Neural crest cell (in vitro differentiated cells): ENCODE measurements around the gene MCM8. TPM values are rescaled to one million over a fixed set of nuclear protein-coding genes. Genes with fewer than 3 reads are reported as not detected.

Source experiments
- DNase-seq: peaks from one replicate; pipeline ENCODE4 v3.0.0; 2021; ENCODE audit warnings: low read depth, mixed read lengths, low spot score
- H3K27ac Mint-ChIP-seq: one replicate; pipeline ENCODE4 v1.8.0; 2021; ENCODE audit warnings: mild to moderate bottlenecking, mixed read lengths; ENCODE audit not compliant: unreplicated experiment
- H3K27me3 Mint-ChIP-seq: 2 replicates; pipeline ENCODE4 v1.8.0; 2021; ENCODE audit warnings: low read depth, mild to moderate bottlenecking, mixed read lengths
- H3K36me3 Mint-ChIP-seq: 2 replicates; pipeline ENCODE4 v1.8.0; 2021; ENCODE audit warnings: low read depth, mild to moderate bottlenecking, mixed read lengths
- H3K4me1 Mint-ChIP-seq: 2 replicates; pipeline ENCODE4 v1.8.0; 2021; ENCODE audit warnings: mixed read lengths
- H3K4me3 Mint-ChIP-seq: one replicate; pipeline ENCODE4 v1.8.0; 2021; ENCODE audit warnings: mild to moderate bottlenecking, mixed read lengths
- H3K9me3 Mint-ChIP-seq: 2 replicates; pipeline ENCODE4 v1.8.0; 2021; ENCODE audit warnings: mixed read lengths
- total RNA-seq: library from RNA; stranded (reverse); gene quantifications from 2 replicates; pipeline ENCODE4 v1.2.1, GENCODE V29; 2021
- TF ChIP-seq, protein P1 (sequence below): fragments of 200-600 bp; sonication (generic); conservative IDR thresholded peaks from 2 replicates; pipeline ENCODE4 v1.5.0; 2021; ENCODE audit warnings: antibody characterized with exemption, mild to moderate bottlenecking

MCM8 gene
- total RNA-seq, 1 donor from 2014 or later, result 36.2 TPM

DNA sequence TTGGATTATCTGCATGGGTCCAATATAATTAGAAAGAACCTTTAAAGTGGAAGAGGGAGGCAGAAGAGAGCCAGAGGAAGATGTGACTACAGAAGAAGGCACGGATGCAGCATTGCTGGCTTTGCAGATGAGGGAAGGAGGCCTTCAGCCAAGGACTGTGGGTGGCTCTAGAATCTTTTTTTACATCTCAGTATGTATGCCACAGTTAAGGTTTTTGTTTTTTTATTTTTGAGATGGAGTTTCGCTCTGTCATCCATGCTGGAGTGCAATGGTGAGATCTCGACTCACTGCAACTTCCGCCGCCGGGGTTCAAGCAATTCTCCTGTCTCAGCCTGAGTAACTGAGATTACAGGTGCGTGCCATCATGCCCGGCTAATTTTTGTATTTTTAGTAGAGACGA, 49.3 kb downstream of the MCM8 start:
- Mint-ChIP-seq H3K4me1 (peaks cover 7% of the 10 kb centered on the region), H3K9me3 (no peaks in the 10 kb centered on the region), H3K36me3 (peaks cover 3% of the 10 kb centered on the region), H3K4me3 (no peak overlapping the region), H3K27ac (no peak overlapping the region), H3K27me3 (no peaks in the 10 kb centered on the region)
- TF ChIP-seq, protein P1, sequence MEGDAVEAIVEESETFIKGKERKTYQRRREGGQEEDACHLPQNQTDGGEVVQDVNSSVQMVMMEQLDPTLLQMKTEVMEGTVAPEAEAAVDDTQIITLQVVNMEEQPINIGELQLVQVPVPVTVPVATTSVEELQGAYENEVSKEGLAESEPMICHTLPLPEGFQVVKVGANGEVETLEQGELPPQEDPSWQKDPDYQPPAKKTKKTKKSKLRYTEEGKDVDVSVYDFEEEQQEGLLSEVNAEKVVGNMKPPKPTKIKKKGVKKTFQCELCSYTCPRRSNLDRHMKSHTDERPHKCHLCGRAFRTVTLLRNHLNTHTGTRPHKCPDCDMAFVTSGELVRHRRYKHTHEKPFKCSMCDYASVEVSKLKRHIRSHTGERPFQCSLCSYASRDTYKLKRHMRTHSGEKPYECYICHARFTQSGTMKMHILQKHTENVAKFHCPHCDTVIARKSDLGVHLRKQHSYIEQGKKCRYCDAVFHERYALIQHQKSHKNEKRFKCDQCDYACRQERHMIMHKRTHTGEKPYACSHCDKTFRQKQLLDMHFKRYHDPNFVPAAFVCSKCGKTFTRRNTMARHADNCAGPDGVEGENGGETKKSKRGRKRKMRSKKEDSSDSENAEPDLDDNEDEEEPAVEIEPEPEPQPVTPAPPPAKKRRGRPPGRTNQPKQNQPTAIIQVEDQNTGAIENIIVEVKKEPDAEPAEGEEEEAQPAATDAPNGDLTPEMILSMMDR, result no peak
- DNase-seq, result no peak

DNA sequence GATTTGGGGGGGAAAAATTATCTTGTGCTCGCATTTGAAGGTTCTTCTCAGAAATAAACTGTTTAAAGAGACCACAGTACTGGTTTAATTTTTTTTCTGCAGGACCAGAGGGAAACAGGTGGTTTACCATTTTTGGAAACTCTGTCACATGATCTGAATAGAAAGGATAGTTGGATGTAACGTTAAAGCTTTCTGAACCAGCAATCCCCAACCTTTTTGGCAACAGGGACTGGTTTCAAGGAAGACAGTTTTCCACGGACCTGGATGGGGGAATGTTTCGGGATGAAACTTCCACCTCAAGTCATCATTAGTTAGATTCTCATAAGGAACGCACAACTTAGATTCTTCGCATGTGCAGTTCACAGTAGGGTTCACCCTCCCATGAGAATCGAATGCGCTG, 50.4 kb downstream of the MCM8 start:
- Mint-ChIP-seq H3K27me3 (no peaks in the 10 kb centered on the region), H3K4me1 (peaks cover 15% of the 10 kb centered on the region), H3K36me3 (peaks cover 3% of the 10 kb centered on the region), H3K27ac (no peak overlapping the region), H3K9me3 (no peaks in the 10 kb centered on the region), H3K4me3 (no peak overlapping the region)
- no peak for DNase-seq
- TF ChIP-seq, protein P1, result no peak

DNA sequence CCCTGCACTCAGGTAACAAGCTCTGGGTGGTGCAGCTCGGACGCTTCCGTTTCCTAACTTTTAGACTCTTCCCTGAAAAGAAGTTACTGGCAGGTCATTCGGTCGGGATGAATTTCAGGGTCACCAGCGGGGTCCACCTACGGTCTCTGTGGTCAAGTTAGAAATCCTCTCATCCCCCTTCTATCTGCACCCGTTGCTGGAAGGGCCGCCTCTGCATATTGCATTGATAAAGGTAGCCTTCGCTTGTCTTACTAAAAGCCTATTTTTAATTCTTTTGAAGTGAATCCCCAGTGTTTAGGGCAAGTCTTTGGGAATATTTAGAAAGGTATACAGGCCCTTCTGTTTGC, 56.1 kb downstream of the MCM8 start:
- Mint-ChIP-seq H3K4me1 (peaks cover 36% of the 10 kb centered on the region), H3K27me3 (no peaks in the 10 kb centered on the region), H3K27ac (peak overlapping the region; percentile 90), H3K9me3 (no peaks in the 10 kb centered on the region), H3K36me3 (peaks cover 2% of the 10 kb centered on the region), H3K4me3 (peak overlapping the region; percentile 97)
- no peak for DNase-seq
- TF ChIP-seq, protein P1, result no peak

DNA sequence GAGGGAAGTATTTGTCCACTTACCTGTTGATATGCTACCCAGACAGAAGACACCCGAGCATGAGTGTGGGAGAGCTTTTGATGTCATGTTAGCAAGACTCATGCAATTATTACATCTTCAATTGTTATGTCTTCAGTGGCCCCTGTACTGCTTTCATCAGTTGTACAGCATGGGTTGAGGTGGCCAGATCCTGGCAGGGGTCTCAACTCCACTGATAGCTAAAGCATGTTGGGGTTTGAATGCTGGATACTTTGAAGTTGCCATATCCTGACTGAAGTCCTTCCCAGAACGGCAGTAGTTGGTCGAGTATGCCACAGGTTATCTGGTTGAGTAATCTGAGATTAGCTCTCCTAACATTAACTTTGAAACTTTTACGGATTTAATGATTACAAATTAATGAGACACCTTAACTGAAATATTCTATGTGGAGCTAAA, 56.7 kb downstream of the MCM8 start:
- DNase-seq, result no peak
- Mint-ChIP-seq H3K4me1 (peaks cover 36% of the 10 kb centered on the region), H3K36me3 (peaks cover 4% of the 10 kb centered on the region), H3K9me3 (no peaks in the 10 kb centered on the region), H3K27ac (no peak overlapping the region), H3K4me3 (peak overlapping the region; percentile 97), H3K27me3 (no peaks in the 10 kb centered on the region)
- TF ChIP-seq, protein P1, result no peak

- H3K27ac Mint-ChIP-seq, result no peak overlapping the region
- no peaks in the 10 kb centered on the region for H3K27me3 Mint-ChIP-seq
- no peaks in the 10 kb centered on the region for H3K9me3 Mint-ChIP-seq
- peaks cover 36% of the 10 kb centered on the region for H3K4me1 Mint-ChIP-seq
- no peak for DNase-seq
- peak overlapping the region; percentile 97 for H3K4me3 Mint-ChIP-seq
- TF ChIP-seq, protein P1, result no peak
- peaks cover 8% of the 10 kb centered on the region for H3K36me3 Mint-ChIP-seq
Measured at GRCh38 chr20:6007529-6008103, 57.2 kb downstream of the MCM8 start.

DNA sequence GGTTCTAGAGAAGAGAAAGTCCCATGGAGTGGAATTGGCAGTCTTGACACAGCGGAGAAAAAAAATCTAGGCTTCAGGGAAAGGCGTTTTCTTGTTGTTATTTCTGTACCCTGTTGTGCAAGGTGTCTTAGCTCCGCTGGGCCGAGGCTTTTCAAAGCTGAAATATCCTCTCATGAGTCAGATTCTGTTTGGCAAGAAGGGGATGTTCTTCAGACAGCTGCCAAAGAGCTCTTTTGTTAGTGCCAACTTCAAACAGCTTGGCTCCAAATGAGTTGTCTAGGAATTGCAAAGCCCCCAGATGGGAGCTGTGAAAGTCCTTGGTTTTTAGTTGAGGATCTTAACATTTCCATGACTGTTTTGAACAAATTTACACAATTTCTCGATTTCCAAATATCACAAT, 57.8 kb downstream of the MCM8 start:
- DNase-seq, result no peak
- Mint-ChIP-seq H3K36me3 (peaks cover 9% of the 10 kb centered on the region), H3K9me3 (no peaks in the 10 kb centered on the region), H3K27me3 (no peaks in the 10 kb centered on the region), H3K4me3 (peak overlapping the region; percentile 97), H3K4me1 (peaks cover 36% of the 10 kb centered on the region), H3K27ac (no peak overlapping the region)
- TF ChIP-seq, protein P1, result no peak
